CD14-positive monocyte (primary cell): Measurements from ENCODE around the gene RBSN. TPM values are rescaled to one million over a fixed set of nuclear protein-coding genes. Genes with fewer than 3 reads are reported as not detected.

ENCODE experiments used
- DNase-seq, 3 donors: peaks; one replicate each; pipeline ENCODE4 v3.0.0-alpha.2; 2011 to 2022
- H2AFZ ChIP-seq: 2 replicates; pipeline ENCODE4 v1.6.0; 2012; ENCODE audit warnings: mild to moderate bottlenecking, low read depth, low read length, inconsistent platforms; ENCODE audit not compliant: insufficient read depth, poor library complexity, severe bottlenecking
- H3K27ac ChIP-seq, 2 donors: 1 replicate in 1 of 2; 2 replicates in 1 of 2; pipeline ENCODE4 v1.5.1; 2012 to 2013; ENCODE audit warnings: low read length in 2 of 2, control low read depth in 1 of 2, inconsistent platforms in 1 of 2, low read depth in 1 of 2, mild to moderate bottlenecking in 1 of 2
- H3K27me3 ChIP-seq, 2 donors: one replicate each; pipeline versions ENCODE4 v1.6.0 to v1.6.1; 2011 to 2013; ENCODE audit warnings: low read length in 2 of 2; ENCODE audit not compliant: control insufficient read depth in 2 of 2, insufficient read depth in 2 of 2
- H3K36me3 ChIP-seq, 2 donors: replicated peaks in 1 of 2; 1 replicate in 1 of 2; 2 replicates in 1 of 2; pipeline versions ENCODE4 v1.5.1 to v1.6.1; 2012 to 2013; ENCODE audit warnings: low read length in 2 of 2, control low read depth in 1 of 2, inconsistent platforms in 1 of 2, mild to moderate bottlenecking in 1 of 2; ENCODE audit not compliant: insufficient read depth in 2 of 2, control insufficient read depth in 1 of 2
- H3K4me1 ChIP-seq, 2 donors: 1 replicate in 1 of 2; 2 replicates in 1 of 2; pipeline versions ENCODE4 v1.5.1 to v1.6.1; 2012 to 2013; ENCODE audit warnings: low read length in 2 of 2, control low read depth in 1 of 2, inconsistent platforms in 1 of 2, mild to moderate bottlenecking in 1 of 2, moderate library complexity in 1 of 2; ENCODE audit not compliant: insufficient read depth in 2 of 2, control insufficient read depth in 1 of 2
- H3K4me2 ChIP-seq: replicated peaks from 2 replicates; pipeline ENCODE3; 2012; ENCODE audit warnings: low read length, moderate library complexity, mild to moderate bottlenecking; ENCODE audit not compliant: poor library complexity, severe bottlenecking; ENCODE audit errors: extremely low read depth
- H3K4me3 ChIP-seq, 3 experiments: fragments of 200-600 bp in 1 of 3; sonication (generic) in 1 of 3; replicated peaks in 1 of 3; 1 replicate in 2 of 3; 2 replicates in 1 of 3; pipeline ENCODE4 v1.5.1; 2011 to 2013; ENCODE audit warnings: low read length in 3 of 3, mild to moderate bottlenecking in 3 of 3, control low read depth in 2 of 3, low read depth in 2 of 3, inconsistent platforms in 1 of 3, moderate library complexity in 1 of 3
- H3K79me2 ChIP-seq: 2 replicates; pipeline ENCODE4 v1.6.0; 2012; ENCODE audit warnings: mild to moderate bottlenecking, control low read depth, inconsistent platforms, low read length, moderate library complexity; ENCODE audit not compliant: insufficient read depth
- H3K9ac ChIP-seq: 2 replicates; pipeline ENCODE4 v1.6.0; 2017; ENCODE audit warnings: low read length, mild to moderate bottlenecking; ENCODE audit not compliant: insufficient read depth, poor library complexity, severe bottlenecking
- H3K9me3 ChIP-seq, 2 donors: replicated peaks in 1 of 2; 1 replicate in 1 of 2; 2 replicates in 1 of 2; pipeline versions ENCODE4 v1.5.1 to v1.6.1; 2012 to 2013; ENCODE audit warnings: low read length in 2 of 2, control low read depth in 1 of 2; ENCODE audit not compliant: control insufficient read depth in 1 of 2, insufficient read depth in 1 of 2
- H4K20me1 ChIP-seq: 2 replicates; pipeline ENCODE4 v1.6.0; 2012; ENCODE audit warnings: mild to moderate bottlenecking, low read length, control low read depth, moderate library complexity; ENCODE audit not compliant: insufficient read depth
- H3K27ac Mint-ChIP-seq, 7 donors: one replicate each; pipeline ENCODE4 v1.8.0; 2020; ENCODE audit warnings: mild to moderate bottlenecking in 7 of 7, mixed read lengths in 7 of 7, moderate library complexity in 6 of 7, inconsistent platforms in 2 of 7
- H3K27me3 Mint-ChIP-seq, 3 donors: one replicate each; pipeline ENCODE4 v1.8.0; 2021 to 2022; ENCODE audit warnings: low read depth in 3 of 3, mild to moderate bottlenecking in 3 of 3, mixed read lengths in 3 of 3, moderate library complexity in 3 of 3, inconsistent platforms in 1 of 3
- H3K36me3 Mint-ChIP-seq, 2 donors: one replicate each; pipeline ENCODE4 v1.8.0; 2020; ENCODE audit warnings: mixed read lengths in 2 of 2, inconsistent platforms in 1 of 2, mild to moderate bottlenecking in 1 of 2
- H3K4me1 Mint-ChIP-seq: one replicate; pipeline ENCODE4 v1.8.0; 2020; ENCODE audit warnings: mild to moderate bottlenecking, mixed read lengths
- H3K4me3 Mint-ChIP-seq, 2 donors: one replicate each; pipeline ENCODE4 v1.8.0; 2020; ENCODE audit warnings: mild to moderate bottlenecking in 2 of 2, mixed read lengths in 2 of 2, moderate library complexity in 1 of 2
- H3K9me3 Mint-ChIP-seq, 7 donors: one replicate each; pipeline ENCODE4 v1.8.0; 2020 to 2022; ENCODE audit warnings: mixed read lengths in 7 of 7, mild to moderate bottlenecking in 6 of 7, moderate library complexity in 6 of 7, inconsistent platforms in 2 of 7
- CTCF ChIP-seq: fragments of 200-600 bp; IDR thresholded peaks from one replicate; pipeline ENCODE4 v1.8.0; 2022; ENCODE audit warnings: antibody characterized with exemption, mild to moderate bottlenecking
- WGBS: methylation state at CpG from one replicate; pipeline ENCODE4 v1.1.5; 2013; ENCODE audit warnings: missing lambda C conversion rate; ENCODE audit not compliant: insufficient coverage; 5-methylcytosine and 5-hydroxymethylcytosine counted together
- intact Hi-C, 2 donors: fragments of 100-400 bp; cut with micrococcal nuclease; formaldehyde crosslinking; loops; one replicate each; pipeline versions ENCODE4 v1.15.0 to v1.15.1; 2023
- polyA plus RNA-seq, 3 donors: library from polyadenylated mRNA; depleted of rRNA in 1 of 3; unstranded in 2 of 3; stranded (reverse) in 1 of 3; fragments of 300-500 nt in 2 of 3; fragments of >200 nt in 1 of 3; fragmentation: Illumina TruSeq in 2 of 3; gene quantifications; 1 replicate in 2 of 3; 2 replicates in 1 of 3; pipeline ENCODE4 v1.2.3, GENCODE V29; 2012 to 2021

The RBSN gene
- polyA plus RNA-seq, 3 donors = 6.7 to 10.1 (median 8.1) TPM

- no peak for DNase-seq
- H3K9ac ChIP-seq = no peak overlapping the region
- intact Hi-C loops = no loop called here
- peaks cover 93 to 98% of the 10 kb centered on the region in 2 donors for H3K36me3 ChIP-seq
- Mint-ChIP-seq H3K4me3 (no peak overlapping the region), H3K27me3 (peaks cover 0 to 3% (median 2%) of the 10 kb centered on the region in 3 donors), H3K9me3 (no peaks in the 10 kb centered on the region), H3K27ac (no peak overlapping the region), H3K36me3 (peaks cover 90 to 93% of the 10 kb centered on the region in 2 donors), H3K4me1 (peaks cover 8% of the 10 kb centered on the region)
- H3K27ac ChIP-seq = peak overlapping the region in 1 of 2 donors; percentile 49
- H3K27me3 ChIP-seq = no peaks in the 10 kb centered on the region
- H4K20me1 ChIP-seq = no peaks in the 10 kb centered on the region
- TF ChIP-seq CTCF = no peak
- WGBS = 100% methylated on average over 1 of the region's 1 CpG
- H2AFZ ChIP-seq = no peak overlapping the region
- peaks cover 0 to 3% of the 10 kb centered on the region in 2 donors for H3K4me1 ChIP-seq
- no peak overlapping the region for H3K4me2 ChIP-seq
- H3K9me3 ChIP-seq = no peaks in the 10 kb centered on the region
- H3K4me3 ChIP-seq = no peak overlapping the region
- no peaks in the 10 kb centered on the region for H3K79me2 ChIP-seq
These were observed 15.7 kb downstream of the RBSN start for GRCh38 chr3:15083252-15083651.

GRCh38 chr3:15081960-15082664 is 16.8 kb downstream of the RBSN start:
- Mint-ChIP-seq H3K4me1 (peaks cover 8% of the 10 kb centered on the region), H3K36me3 (peaks cover 90 to 96% of the 10 kb centered on the region in 2 donors), H3K27ac (peak overlapping the region in 5 of 7 donors; percentile 23 to 83 (median 62)), H3K27me3 (peaks cover 0 to 3% (median 2%) of the 10 kb centered on the region in 3 donors), H3K4me3 (no peak overlapping the region), H3K9me3 (no peaks in the 10 kb centered on the region)
- Histone ChIP-seq H3K79me2 (no peaks in the 10 kb centered on the region), H2AFZ (no peak overlapping the region), H3K9ac (no peak overlapping the region), H3K36me3 (peaks cover 94 to 99% of the 10 kb centered on the region in 2 donors), H3K4me1 (peaks cover 0 to 3% of the 10 kb centered on the region in 2 donors), H3K9me3 (no peaks in the 10 kb centered on the region), H4K20me1 (no peaks in the 10 kb centered on the region), H3K4me3 (no peak overlapping the region), H3K27ac (peak overlapping the region in 1 of 2 donors; percentile 49), H3K4me2 (no peak overlapping the region), H3K27me3 (no peaks in the 10 kb centered on the region)
- WGBS = 78% methylated on average over 10 of the region's 13 CpGs
- DNase-seq = peak; percentile 25 to 53 (median 27)
- intact Hi-C loops = no loop called here
- TF ChIP-seq CTCF = no peak
